ENCODE results near the gene C17orf114.
"Not testable (repeated sequence)": the region's sequence is repeated elsewhere in the genome, so short reads cannot be mapped to it uniquely, and the experiment has no call there.

C17orf114 gene

DNA sequence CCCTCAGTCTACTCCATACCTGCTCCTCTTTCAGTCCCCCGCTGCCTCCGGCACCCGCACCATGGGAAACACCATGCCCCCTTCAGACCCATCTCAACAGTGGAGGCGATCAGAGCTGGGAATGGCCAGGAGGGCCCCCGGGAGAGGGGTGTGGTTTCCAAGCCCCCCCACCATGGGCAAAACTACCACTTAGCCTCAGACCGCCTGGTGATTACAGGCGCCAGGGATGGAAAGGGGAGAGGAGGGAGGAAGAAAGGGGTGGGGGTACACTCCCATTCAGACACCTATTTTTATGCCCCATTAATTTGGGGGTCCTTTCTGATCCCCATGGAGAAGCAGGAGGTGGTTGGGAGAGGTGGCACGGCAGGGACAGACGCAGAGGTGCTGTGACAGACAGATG lies at the start of gene C17orf114:
Gene C17orf114, minus strand, starts transcription at position 101 of the 400 bp plus-strand sequence.
- DNase-seq (ENCODE audit: low read depth in 3 of 3): no peak

DNA sequence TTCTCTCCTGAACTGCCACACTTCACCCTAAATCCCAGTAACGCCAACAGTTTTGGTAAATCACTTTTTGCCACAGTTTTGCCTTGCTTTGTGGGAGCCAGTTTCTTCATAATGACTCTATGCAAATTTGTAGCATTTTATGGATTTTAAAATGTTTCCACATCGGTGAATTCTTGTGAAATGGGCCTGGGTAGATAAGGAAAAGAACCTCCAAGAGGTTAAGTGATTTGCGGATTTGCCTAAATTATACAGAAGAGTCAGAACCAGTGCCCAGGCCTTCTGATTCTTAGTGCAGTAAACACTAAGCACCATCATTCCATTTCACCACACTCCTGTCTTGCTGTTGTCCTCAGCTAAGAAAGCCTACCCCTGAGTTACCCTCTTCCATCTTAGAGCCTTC lies 49.0 kb upstream of the C17orf114 start:
- DNase-seq (ENCODE audit: low read depth in 3 of 3): no peak

DNA sequence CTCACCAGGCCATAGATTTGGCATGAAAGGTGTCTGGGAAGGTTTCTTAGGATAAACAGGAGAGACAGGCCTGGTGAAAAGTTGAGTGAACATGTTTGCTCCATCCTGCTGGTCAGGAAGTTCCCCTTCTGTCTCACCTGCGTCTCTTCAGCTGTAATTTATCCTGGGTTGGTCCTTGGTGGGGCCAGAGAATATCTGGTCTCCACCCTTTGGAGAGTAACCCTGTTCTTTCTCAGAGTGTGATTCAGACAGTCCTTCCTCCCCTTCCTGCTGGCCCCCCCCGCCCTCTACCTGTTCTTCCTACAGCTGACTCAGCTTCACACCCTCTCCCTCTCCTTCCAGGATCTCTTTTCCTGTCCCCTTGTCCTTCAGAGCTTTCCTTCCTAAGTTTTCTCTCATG lies 48.1 kb upstream of the C17orf114 start:
- no peak for DNase-seq (ENCODE audit: low read depth in 3 of 3)

DNA sequence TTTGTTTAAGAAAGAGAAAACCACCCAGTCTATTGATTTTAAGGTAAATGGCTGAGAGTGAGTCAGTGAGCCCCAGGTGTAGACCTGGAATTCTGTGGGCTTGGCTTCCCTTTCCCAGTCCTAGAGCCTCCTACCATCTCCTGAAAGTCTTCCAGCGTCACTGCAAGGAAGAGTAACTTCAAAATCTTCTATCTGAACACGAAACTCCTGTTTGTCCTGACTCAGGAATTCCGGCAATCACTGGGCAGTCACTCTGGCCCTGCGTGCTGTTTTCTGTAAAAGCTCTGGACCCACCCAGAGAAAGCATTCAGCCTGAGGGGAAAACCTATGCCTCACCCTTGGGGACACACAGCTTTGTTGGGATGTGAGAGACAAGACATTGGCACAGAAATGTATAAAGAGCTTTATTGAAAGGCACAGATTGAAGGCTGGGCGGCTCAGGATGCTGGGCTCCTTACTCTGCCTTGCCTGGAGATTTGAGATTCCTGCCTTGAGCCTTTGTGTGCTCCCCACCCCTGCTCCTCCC lies 46.9 kb upstream of the C17orf114 start:
- no peak for DNase-seq (ENCODE audit: low read depth in 3 of 3)

DNA sequence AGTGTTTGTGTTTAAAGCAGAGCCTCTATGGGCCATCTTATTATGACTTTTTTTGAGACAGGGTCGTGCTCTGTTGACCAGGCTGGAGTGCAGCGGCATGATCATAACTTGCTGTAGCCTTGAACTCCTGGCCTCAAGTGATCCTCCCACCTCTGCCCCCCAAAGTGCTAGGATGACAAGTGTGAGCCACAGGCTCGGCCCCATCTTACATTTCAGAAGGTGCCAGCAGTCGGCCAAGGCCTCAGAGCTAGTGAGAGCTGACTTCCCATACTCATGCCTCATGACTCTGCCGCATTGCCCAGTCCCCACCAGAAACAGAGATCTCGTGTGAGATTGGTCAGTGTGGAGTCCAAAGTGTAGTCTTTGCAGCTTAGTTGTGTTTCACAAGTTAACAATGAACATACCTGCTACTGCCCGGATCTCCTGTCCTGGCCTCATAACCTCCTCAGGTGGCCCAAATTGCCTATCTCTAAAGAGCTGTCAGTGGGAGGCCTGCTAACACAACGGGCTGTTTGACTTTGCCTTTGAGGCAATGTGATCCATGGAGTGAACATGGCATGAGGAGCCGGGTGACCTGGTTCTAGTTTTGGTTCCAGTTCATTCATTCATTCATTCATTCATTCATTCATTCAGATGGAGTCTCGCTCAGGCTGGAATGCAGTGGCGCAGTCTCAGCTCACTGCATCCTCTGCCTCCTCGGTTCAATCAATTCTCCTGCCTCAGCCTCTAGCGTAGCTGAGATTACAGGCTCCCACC lies 44.7 kb upstream of the C17orf114 start:
- DNase-seq (ENCODE audit: low read depth in 3 of 3): no peak

DNA sequence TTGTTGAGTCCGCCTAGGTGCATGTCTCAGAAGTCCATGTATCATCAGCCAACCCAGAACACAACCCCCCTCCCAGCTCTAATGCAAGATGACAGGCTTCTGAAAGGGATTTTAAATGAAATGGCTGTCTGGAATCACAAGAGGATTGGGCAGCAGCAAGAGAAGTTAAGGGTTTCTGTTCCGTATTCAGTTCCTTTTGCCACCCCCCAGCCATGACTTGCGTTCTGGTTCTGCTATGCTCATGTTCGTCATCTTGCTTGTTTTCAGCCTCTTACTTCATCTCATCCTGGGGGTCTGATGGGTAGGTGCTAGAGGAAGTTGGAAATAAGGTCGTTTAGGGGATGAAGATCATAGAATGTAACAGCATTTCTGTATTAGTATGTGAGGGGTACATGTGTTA lies 43.0 kb upstream of the C17orf114 start:
- DNase-seq (ENCODE audit: low read depth in 3 of 3): no peak

GRCh38 chr17:4843321-4844000 lies 41.3 kb upstream of the C17orf114 start:
- no peak for DNase-seq (ENCODE audit: low read depth in 3 of 3)

GRCh38 chr17:4842376-4842775 lies 40.2 kb upstream of the C17orf114 start:
- DNase-seq (ENCODE audit: low read depth in 3 of 3): no peak

DNA sequence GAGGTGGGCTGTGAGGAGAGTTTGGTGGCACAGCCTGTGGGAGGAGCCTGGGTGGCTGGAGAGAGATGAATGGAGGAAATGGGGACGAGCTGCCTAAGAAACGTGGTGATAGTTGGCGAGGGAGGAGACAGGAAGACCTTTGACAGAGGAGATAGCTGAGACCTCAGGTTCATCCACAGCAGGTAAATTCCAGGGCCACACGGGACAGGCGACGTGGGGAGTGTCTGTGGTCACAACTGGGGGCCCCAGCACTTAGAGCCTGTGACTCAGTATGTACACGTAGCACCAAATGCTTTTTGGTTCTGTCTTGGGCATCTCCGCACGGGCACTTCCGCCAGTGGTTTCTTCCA lies 38.7 kb upstream of the C17orf114 start:
- peak in 1 of 3 donors; percentile 4 for DNase-seq (ENCODE audit: low read depth in 3 of 3)

DNA sequence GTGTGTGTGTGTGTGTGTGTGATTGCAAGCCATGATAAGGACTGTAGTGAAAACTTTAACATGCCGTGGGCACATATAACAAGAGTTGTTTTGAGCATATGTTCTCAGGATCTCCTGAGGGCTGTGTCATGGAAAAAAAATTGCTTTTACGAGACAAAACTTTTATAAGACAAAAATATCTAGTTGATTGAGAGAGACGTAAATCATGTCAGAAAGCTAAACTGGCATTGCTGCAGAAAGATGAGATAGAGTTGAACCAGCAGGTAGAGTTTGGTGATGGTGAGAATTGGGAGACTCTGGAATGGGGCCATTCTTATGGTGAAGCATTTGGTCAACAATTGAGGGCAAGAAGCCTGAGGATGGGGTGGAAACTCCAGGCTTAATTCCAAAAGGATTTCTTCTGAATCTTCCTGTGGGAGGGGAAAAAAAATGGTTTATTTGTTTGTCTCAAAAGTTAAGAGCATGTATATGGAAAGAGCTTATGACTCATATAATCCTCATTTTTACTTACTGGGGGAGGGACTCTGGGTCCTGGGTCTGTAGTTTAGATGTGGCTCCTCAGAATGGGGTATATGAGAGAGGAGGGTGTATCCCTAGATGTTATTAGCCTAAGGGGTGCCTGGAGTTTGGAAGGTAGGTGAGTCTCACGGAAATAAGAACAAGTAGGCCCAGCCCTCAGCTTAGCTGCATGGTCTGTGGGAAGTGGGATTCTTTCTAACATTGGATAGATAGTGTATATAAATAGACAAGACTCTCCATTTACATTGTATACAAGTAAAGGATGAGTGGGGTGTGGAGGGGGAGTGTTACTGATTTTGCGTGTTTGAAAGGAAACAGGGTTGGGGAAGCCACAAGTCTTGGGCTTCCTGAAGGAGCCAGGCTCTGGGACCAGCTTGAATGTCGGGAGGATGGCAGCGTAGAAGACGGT lies 38.1 kb upstream of the C17orf114 start:
- DNase-seq (ENCODE audit: low read depth in 3 of 3): no peak

- DNase-seq (ENCODE audit: low read depth in 3 of 3): no peak
These were observed 37.1 kb upstream of the C17orf114 start for GRCh38 chr17:4839221-4839620.

DNA sequence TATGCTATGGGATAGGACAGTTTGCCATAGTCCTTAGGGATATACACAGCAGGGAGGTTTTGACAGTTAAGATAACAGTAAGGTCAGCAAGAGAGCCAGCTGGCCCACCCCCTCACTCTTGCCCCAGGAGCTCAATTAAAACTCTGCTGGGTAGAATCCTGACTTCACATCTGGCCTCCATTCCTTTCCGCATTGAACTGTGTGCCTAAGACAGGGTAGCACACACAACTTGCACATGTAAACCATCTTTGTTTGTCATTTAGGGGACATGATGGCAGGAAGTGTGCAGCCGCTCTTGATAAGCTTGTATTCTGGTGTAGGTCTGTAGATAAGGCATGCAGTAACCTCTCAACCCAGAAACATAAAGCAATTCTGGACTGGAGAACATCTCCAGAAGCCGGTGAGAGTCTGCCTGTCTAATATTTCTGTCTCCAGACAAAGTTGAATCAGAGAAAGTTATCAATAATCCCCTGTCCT lies 36.2 kb upstream of the C17orf114 start:
- DNase-seq (ENCODE audit: low read depth in 3 of 3): no peak

DNA sequence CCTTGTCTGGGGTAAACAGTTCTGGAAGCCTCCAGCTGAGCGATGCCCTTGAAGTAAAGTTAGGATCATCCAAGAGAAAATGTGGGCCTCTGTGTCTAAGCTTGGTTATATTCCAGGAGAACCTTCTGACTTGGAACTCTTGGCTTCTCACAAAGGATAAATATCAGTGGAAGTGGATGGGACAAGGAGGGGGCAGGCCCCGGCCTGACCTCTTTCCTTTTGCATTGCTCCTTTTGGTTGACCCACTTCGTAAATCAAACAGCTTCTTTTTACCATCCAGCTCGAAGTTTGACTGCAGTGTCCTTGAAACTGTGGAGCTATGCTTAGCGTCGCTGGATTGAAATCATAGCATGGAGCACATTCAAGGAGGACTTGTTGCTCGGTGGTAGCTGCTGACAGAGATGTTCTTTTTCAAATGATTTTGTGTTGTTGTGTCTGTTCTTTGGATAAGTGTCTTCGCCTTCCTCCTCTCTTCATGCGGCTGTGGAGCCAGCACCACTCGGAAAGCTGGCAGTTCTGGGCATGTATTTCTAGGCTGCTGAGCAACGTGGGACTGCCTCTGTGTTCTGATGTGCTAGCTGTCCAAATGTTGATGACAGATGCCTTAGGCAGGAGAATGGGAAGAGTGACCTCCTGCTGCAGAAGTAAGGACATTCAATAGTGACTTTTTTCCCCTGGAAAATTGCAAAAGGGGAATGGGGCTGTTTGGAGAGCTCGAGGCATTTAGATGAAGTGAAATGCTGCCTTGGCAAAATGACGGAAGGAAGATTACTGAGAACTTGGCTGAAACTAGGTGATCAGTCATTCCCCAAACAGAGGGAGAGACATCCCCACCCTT lies 35.6 kb upstream of the C17orf114 start:
- no peak for DNase-seq (ENCODE audit: low read depth in 3 of 3)

DNA sequence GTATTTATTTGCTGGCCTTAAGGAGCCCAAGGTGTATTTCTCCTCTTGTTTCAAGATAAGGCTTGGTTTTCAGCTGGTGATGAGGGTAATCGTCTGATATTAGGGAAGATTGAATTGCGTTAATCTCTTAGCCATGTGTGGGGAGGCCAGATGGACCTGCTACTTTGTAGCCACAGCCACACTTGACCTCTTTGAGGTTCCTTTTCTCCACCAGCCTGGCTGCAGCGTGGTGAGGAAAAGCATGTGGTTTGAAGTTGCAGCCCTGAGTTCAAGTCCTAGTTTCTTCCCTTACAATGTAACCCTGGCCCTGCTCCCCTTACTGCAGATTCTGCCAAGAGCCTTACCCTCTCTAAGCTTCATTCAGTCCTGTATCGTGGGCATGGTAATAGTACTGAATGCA lies 34.1 kb upstream of the C17orf114 start:
- DNase-seq (ENCODE audit: low read depth in 3 of 3): no peak

DNA sequence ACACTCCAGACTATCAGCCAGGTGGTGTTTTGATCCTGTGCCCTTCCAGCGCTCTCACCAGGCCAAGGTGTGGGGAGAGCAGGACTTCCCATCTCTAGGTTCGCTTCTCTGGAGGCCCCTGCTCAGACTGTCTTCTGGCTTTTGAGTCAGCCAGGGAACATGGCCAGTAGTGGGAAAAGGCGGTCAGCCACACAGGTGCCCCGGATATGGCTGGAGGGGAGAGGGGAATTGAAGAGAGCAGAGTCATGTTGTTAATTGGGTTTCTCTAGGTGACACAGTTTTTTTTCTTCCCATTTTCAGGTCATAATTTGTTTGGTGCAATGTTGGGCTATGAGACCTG lies 32.5 kb upstream of the C17orf114 start:
- no peak for DNase-seq (ENCODE audit: low read depth in 3 of 3)

- DNase-seq (ENCODE audit: low read depth in 3 of 3): no peak
These were observed 32.0 kb upstream of the C17orf114 start for GRCh38 chr17:4833941-4834680.

DNA sequence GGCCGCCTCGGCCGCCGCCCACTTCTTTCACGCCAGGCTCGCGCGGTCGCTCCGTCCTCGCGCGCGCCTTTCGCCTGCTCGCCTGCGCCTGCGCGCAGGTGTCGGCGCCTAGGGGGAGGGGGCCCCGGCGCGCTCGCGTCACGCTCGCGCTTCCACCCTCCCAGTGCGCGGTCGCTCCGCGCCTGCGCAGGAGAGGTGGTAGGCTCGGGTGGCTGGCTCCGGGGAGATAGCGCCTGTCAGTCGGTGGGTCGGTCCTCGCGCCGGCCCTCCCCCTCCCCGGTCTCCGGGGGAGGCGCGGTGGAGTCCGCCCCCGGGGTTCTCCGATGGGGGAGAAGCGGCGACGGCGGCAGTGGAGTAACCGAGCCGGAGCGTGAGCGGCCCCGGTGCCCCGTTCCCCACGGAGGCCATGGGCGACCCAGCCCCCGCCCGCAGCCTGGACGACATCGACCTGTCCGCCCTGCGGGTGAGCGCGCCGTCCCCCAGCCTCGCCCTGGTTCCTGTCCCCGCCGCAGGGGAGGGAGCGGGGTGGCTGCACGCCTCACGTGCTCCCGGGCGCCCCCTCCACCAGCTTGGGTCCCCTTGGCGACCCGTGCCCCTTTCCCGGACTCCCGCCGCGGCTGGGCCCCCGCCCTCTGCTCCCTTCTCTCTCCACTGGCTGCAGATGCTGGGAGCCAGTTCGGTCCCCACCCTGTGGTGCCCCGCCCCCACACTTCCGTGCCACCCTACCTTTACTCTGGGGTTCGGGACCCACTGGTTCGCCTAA lies 31.2 kb upstream of the C17orf114 start, which contains the start of gene MINK1:
Gene MINK1, plus strand, starts transcription at position 163 of the 763 bp plus-strand sequence. Its CDS starts 244 bp downstream, at position 407.
- DNase-seq (ENCODE audit: low read depth in 3 of 3): peak; percentile 75 to 83 (median 80)

DNA sequence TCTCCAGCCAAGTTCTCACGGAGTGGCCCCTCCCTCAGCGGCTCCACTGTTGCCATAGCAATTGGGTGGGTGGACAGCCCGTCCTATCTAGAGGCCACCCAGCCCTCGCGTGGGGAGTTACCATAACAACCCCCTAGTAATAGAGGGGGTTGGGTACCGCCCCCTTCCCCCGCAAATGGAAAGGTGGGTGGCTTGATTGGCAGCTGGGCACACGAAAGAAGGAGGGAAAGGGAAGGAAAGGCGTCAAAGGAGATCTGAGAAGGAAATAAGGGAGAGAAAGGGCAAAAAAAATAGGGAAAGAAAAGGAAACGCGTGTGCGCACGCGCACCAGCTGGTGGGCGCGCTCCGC lies 30.7 kb upstream of the C17orf114 start:
- DNase-seq (ENCODE audit: low read depth in 3 of 3): not testable (repeated sequence)

DNA sequence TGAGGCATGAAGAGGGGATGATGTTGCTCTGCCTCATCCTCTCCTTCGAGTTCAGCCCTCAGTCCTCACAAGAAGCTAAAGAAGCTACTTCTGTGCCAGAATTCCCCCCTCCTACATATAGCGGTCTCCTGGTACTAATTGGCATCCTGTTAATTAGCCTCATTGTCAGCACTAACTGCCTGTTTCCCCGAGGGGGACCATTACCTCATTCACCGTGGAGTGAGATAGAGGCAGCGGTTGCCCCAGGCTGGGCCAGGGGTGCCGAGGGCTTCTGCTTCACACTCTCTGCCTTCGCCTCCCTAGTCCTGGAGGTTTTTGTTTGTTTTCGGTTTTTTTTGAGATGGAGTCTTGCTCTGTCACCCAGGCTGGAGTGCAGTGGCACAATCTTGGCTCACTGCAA lies 25.3 kb upstream of the C17orf114 start:
- no peak for DNase-seq (ENCODE audit: low read depth in 3 of 3)

Data from stimulated activated CD4-positive, alpha-beta T cell treated with anti-CD3 and anti-CD28 coated beads, TNF-alpha, amount 100 ng/mL, for 48 hours (primary cell).